Measurements from ENCODE around the gene AP1S1. TPM values are rescaled to one million over a fixed set of nuclear protein-coding genes. Genes with fewer than 3 reads are reported as not detected.

The AP1S1 gene
- total and polyA plus RNA-seq, 2 of the 13 experiments (the other 11 are each of a cell fraction or from before 2014, with no cell fraction given): 57.5 to 68.1 TPM

DNA sequence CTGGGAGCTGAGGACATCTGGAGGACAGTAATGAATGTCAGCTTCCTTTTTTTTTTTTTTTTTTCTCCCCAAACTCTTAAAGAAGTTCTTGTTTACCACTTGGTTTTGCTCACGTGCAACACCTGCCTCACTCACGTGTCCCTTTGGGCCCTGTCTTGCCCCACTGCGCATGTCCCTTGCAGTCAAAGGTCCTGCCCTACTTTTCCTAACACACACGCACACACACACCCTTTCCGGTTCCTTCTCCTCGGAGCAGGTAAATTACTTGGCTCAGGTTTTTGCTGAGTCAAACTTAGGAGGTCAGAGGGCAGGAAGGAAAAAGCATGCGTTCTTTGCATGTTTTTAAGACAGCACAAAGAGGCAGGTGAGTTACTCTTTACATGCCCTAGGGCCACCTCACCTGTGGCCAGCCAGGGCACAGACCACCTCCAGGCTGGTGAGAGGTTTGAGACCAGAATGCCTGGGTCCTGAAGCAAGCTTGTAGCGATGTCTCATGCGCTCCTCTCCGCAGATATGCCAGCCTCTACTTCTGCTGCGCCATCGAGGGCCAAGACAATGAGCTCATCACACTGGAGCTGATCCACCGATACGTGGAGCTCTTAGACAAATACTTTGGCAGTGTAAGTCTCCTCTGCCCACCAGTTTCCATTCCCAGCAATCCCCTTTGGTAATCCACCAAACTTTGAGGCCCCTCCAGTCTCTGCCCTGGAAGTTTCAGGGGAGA lies 2.8 kb downstream of the AP1S1 start:
- in situ Hi-C loops (cut with HindIII; ENCODE audit: extremely low pct_ligation_motif_present, low pct_unique_long_range_greater_than_20kb) (no loop called here), intact Hi-C loops (cut with micrococcal nuclease; ENCODE audit: unreplicated experiment) (no loop called here)
- H3K4me1 ChIP-seq (ENCODE audit: insufficient read depth, low read length): peaks cover 20% of the 10 kb centered on the region
- no peaks in the 10 kb centered on the region for H3K27me3 ChIP-seq (ENCODE audit: control insufficient read depth in 1 of 2, insufficient read depth in 2 of 2, low read length in 2 of 2)
- WGBS (ENCODE audit: low lambda C conversion rate): 96% methylated on average over 14 of the region's 14 CpGs
- H2AFZ ChIP-seq (ENCODE audit: low read length): no peak overlapping the region
- no peak overlapping the region for H3K9ac ChIP-seq (ENCODE audit: insufficient read depth, low read depth, low read length)
- no peak for FAIRE-seq
- ChIA-PET CTCF (ENCODE audit: low intra/inter-chr PET ratio, low total read pairs) (no interaction called here), POLR2A (interaction anchor here (0.6 to 1.2 kb wide), 2 partner anchors 9 to 17 kb away, joined by 3 to 4 read pairs; partner anchors contain the start of gene VGF)
- DNase-seq (ENCODE audit: low spot score): no peak
- no peak overlapping the region for H3K4me3 ChIP-seq (replicated peaks in 1 of 3; ENCODE audit: insufficient read depth in 1 of 3, low read depth in 2 of 3, low read length in 3 of 3)
- ATAC-seq: no peak
- H3K27ac ChIP-seq (ENCODE audit: extremely low read length, insufficient read depth, low read length): no peak overlapping the region
- no TSS peak for BruUV-seq (replicated peaks)
- no peaks in the 10 kb centered on the region for H4K20me1 ChIP-seq (ENCODE audit: insufficient read depth, low read length)
- H3K4me2 ChIP-seq (ENCODE audit: low read depth, low read length): no peak overlapping the region
- peaks cover 8% of the 10 kb centered on the region for H3K79me2 ChIP-seq (ENCODE audit: insufficient read depth, low read length)
- TF ChIP-seq MAFK (conservative IDR thresholded peaks at IDR 0.05 in 1 of 2, IDR thresholded peaks at IDR 0.05 in 1 of 2; ENCODE audit: low read length in 2 of 2): peak; percentile 19 to 44; a peak in 2 of 4 replicates
- 0 out of 2 replicates have a peak, but pooled peaks have one; percentile 9 for TF ChIP-seq MAFF (IDR thresholded peaks at IDR 0.05; ENCODE audit: low read depth, low read length)
- TF ChIP-seq PTBP1 (IDR thresholded peaks at IDR 0.05; ENCODE audit: low read depth, low read length, poor library complexity, severe bottlenecking): no peak
- no peak for TF ChIP-seq CEBPB (IDR thresholded peaks at IDR 0.05; ENCODE audit: borderline replicate concordance, low read depth, low read length)
- H3K9me3 ChIP-seq (ENCODE audit: low read length): no peaks in the 10 kb centered on the region
- peaks cover 0 to 14% of the 10 kb centered on the region in 2 experiments for H3K36me3 ChIP-seq (replicated peaks in 1 of 2; ENCODE audit: control insufficient read depth in 1 of 2, insufficient read depth in 2 of 2, low read length in 2 of 2)

- ATAC-seq (no peak), DNase-seq (ENCODE audit: low spot score) (no peak), FAIRE-seq (no peak)
- in situ Hi-C loops (cut with HindIII; ENCODE audit: extremely low pct_ligation_motif_present, low pct_unique_long_range_greater_than_20kb) (no loop called here), intact Hi-C loops (cut with micrococcal nuclease; ENCODE audit: unreplicated experiment) (no loop called here)
- BruUV-seq (replicated peaks): no TSS peak
- peaks cover 37% of the 10 kb centered on the region for H3K4me1 ChIP-seq (ENCODE audit: insufficient read depth, low read length)
- no peak overlapping the region for H2AFZ ChIP-seq (ENCODE audit: low read length)
- no peak overlapping the region for H3K4me2 ChIP-seq (ENCODE audit: low read depth, low read length)
- H3K9me3 ChIP-seq (ENCODE audit: low read length): no peaks in the 10 kb centered on the region
- H3K27me3 ChIP-seq (ENCODE audit: control insufficient read depth in 1 of 2, insufficient read depth in 2 of 2, low read length in 2 of 2): peaks cover 0 to 17% of the 10 kb centered on the region in 2 experiments; a peak in 4 of 5 replicates
- 88% methylated on average over 25 of the region's 31 CpGs for WGBS (ENCODE audit: low lambda C conversion rate)
- peaks cover 0 to 14% of the 10 kb centered on the region in 2 experiments for H3K36me3 ChIP-seq (replicated peaks in 1 of 2; ENCODE audit: control insufficient read depth in 1 of 2, insufficient read depth in 2 of 2, low read length in 2 of 2)
- H4K20me1 ChIP-seq (ENCODE audit: insufficient read depth, low read length): peaks cover 5% of the 10 kb centered on the region; the same call in 1 of the 2 replicates
- no peak overlapping the region for H3K9ac ChIP-seq (ENCODE audit: insufficient read depth, low read depth, low read length)
- no peak overlapping the region for H3K27ac ChIP-seq (ENCODE audit: extremely low read length, insufficient read depth, low read length)
- ChIA-PET CTCF (ENCODE audit: low intra/inter-chr PET ratio, low total read pairs) (no interaction called here), POLR2A (interaction anchor here (0.5 to 0.6 kb wide), 2 partner anchors 16 to 21 kb away, joined by 3 read pairs; no protein-coding TSS in a partner anchor)
- H3K4me3 ChIP-seq (replicated peaks in 1 of 3; ENCODE audit: insufficient read depth in 1 of 3, low read depth in 2 of 3, low read length in 3 of 3): no peak overlapping the region
- peaks cover 7% of the 10 kb centered on the region for H3K79me2 ChIP-seq (ENCODE audit: insufficient read depth, low read length)
- no peak for TF ChIP-seq GABPB1 (CRISPR knock-in tag; IDR thresholded peaks at IDR 0.05)
- no peak for TF ChIP-seq ZBTB1 (CRISPR knock-in tag; IDR thresholded peaks at IDR 0.05; ENCODE audit: borderline replicate concordance)
- TF ChIP-seq ZFAT (CRISPR knock-in tag; conservative IDR thresholded peaks at IDR 0.05): no peak
- TF ChIP-seq, protein P1, sequence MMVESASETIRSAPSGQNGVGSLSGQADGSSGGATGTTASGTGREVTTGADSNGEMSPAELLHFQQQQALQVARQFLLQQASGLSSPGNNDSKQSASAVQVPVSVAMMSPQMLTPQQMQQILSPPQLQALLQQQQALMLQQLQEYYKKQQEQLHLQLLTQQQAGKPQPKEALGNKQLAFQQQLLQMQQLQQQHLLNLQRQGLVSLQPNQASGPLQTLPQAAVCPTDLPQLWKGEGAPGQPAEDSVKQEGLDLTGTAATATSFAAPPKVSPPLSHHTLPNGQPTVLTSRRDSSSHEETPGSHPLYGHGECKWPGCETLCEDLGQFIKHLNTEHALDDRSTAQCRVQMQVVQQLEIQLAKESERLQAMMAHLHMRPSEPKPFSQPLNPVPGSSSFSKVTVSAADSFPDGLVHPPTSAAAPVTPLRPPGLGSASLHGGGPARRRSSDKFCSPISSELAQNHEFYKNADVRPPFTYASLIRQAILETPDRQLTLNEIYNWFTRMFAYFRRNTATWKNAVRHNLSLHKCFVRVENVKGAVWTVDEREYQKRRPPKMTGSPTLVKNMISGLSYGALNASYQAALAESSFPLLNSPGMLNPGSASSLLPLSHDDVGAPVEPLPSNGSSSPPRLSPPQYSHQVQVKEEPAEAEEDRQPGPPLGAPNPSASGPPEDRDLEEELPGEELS (CRISPR knock-in tag; IDR thresholded peaks at IDR 0.05): no peak
- no peak for TF ChIP-seq CHD2 (IDR thresholded peaks at IDR 0.05; ENCODE audit: low read depth, low read length)
- no peak for TF ChIP-seq CREB3 (CRISPR knock-in tag; IDR thresholded peaks at IDR 0.05)
- no peak for TF ChIP-seq NR2C2 (CRISPR knock-in tag; IDR thresholded peaks at IDR 0.05; ENCODE audit: borderline replicate concordance)
- TF ChIP-seq POGZ (CRISPR knock-in tag; IDR thresholded peaks at IDR 0.05): no peak
- TF ChIP-seq ZNF382 (CRISPR knock-in tag; IDR thresholded peaks at IDR 0.05; ENCODE audit: borderline replicate concordance): no peak
Observed at GRCh38 chr7:101159696-101160674, 5.7 kb downstream of the AP1S1 start.

Data from HepG2 (cell line).